ENCODE results near the gene TMEM127.
"Not testable (repeated sequence)": the region's sequence is repeated elsewhere in the genome, so short reads cannot be mapped to it uniquely, and the experiment has no call there.

TMEM127 gene

DNA sequence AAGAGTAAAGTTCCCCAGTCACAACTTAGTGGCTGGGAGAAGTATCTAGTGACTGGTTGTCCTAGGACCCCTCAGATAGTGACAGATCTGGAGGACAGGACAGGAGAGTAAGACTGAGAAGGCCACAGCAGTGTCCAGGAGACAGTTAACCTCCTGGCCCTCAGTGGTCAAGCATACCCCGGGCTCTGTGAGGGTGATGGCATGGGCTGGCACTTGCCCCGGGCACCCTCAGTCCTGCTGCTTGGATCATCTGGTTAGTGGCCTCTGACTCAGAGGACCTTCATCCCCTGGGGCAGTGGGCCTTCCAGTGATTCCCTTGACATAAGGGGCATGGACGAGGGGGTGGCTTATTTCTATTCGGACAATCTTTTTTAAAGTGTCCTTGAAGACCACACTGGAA, 45.8 kb downstream of the TMEM127 start:
- H3K9me3 Mint-ChIP-seq; DNase-seq; ATAC-seq (replicated peaks); H3K4me1 Mint-ChIP-seq (ENCODE audit: low read depth in 2 of 2); H3K27ac Mint-ChIP-seq; H3K4me3 Mint-ChIP-seq; H3K27me3 Mint-ChIP-seq; H3K36me3 Mint-ChIP-seq (ENCODE audit: insufficient read depth): not testable (repeated sequence)

DNA sequence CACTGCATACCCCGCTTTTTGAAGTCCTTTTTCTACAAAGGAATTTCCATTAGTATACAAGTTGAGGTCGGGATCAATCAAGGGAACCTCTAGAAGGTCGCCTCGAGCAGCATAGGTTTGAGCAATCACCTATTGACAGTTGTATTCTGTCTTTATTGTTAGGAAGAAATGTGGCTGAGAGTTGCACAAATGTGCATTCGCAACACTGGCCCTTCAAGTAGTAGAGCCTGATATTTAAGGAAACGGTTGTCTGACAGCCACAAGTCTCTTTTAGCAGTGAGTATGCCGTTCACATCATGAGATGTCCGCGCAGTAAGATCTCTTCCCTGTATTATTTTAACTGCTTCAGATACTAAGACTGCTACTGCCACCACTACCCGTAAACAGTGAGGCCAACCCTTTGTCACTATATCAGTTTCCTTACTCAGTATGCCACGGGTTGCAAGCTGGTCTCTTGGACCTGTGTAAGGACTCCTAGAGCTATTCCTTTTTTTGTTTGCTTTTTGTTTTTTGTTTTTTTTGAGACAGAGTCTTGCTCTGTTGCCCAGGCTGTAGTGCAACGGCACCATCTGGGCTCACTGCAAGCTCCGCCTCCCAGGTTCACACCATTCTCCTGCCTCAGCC, 47.2 kb downstream of the TMEM127 start:
- Mint-ChIP-seq H3K4me3 (no peak overlapping the region), H3K9me3 (no peaks in the 10 kb centered on the region), H3K27ac (no peak overlapping the region), H3K36me3 (ENCODE audit: insufficient read depth) (no peaks in the 10 kb centered on the region), H3K27me3 (no peaks in the 10 kb centered on the region), H3K4me1 (ENCODE audit: low read depth in 2 of 2) (no peaks in the 10 kb centered on the region)
- ATAC-seq (replicated peaks), result no peak
- DNase-seq, result no peak

DNA sequence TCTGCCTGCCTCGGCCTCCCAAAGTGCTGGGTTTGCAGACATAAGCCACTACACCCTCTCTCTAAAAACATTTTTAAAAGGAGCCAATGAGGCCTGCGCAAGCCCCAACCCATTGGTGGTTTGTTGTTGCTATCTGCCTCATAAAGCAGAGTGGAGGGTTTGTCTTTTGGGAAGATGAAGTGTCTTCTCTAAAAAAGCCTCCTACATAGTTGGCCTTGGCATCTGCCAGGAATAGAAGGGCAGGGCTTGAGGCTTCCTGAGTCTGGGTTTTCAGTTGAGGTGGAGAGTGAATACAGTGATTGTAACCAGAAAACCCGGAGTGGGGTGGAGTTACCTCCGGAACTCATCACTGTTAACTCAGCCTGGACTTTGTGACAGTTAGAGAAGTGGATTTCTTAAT, 51.2 kb downstream of the TMEM127 start:
- H3K9me3 Mint-ChIP-seq, result no peaks in the 10 kb centered on the region
- no peak for DNase-seq
- H3K27ac Mint-ChIP-seq, result no peak overlapping the region
- no peaks in the 10 kb centered on the region for H3K27me3 Mint-ChIP-seq
- peaks cover 2 to 8% of the 10 kb centered on the region in 2 donors for H3K4me1 Mint-ChIP-seq (ENCODE audit: low read depth in 2 of 2)
- H3K4me3 Mint-ChIP-seq, result no peak overlapping the region
- H3K36me3 Mint-ChIP-seq (ENCODE audit: insufficient read depth), result peaks cover 3% of the 10 kb centered on the region
- no peak for ATAC-seq (replicated peaks)

DNA sequence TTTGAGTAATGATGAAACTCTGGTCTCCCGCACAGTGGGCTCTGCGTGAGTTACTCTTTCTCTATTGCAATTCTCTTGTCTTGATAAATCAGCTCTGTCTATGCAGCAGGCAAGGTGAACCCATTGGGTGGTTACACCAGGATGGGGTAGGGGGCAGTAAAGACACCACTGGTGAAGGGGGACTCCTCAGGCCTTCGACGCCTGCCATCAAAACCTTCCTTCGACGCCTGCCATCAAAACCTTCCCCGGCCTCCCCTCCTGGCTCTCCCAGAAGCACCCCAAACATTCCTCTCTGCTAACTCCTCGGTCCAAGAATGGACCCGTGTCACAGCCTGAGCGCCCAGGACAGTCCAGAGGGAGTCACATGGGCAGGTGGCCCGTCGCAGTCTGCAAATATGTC, 52.4 kb downstream of the TMEM127 start:
- Mint-ChIP-seq H3K27ac (no peak overlapping the region), H3K36me3 (ENCODE audit: insufficient read depth) (peaks cover 9% of the 10 kb centered on the region), H3K4me1 (ENCODE audit: low read depth in 2 of 2) (peaks cover 3 to 14% of the 10 kb centered on the region in 2 donors), H3K9me3 (no peaks in the 10 kb centered on the region), H3K27me3 (no peaks in the 10 kb centered on the region), H3K4me3 (no peak overlapping the region)
- ATAC-seq (replicated peaks) (no peak), DNase-seq (no peak)

GRCh38 chr2:96212339-96212738, 53.5 kb downstream of the TMEM127 start:
- no peak overlapping the region for H3K27ac Mint-ChIP-seq
- no peaks in the 10 kb centered on the region for H3K27me3 Mint-ChIP-seq
- peaks cover 17% of the 10 kb centered on the region for H3K36me3 Mint-ChIP-seq (ENCODE audit: insufficient read depth)
- no peak for ATAC-seq (replicated peaks)
- H3K9me3 Mint-ChIP-seq, result no peaks in the 10 kb centered on the region
- no peak for DNase-seq
- H3K4me1 Mint-ChIP-seq (ENCODE audit: low read depth in 2 of 2), result peaks cover 8 to 17% of the 10 kb centered on the region in 2 donors
- H3K4me3 Mint-ChIP-seq, result no peak overlapping the region

DNA sequence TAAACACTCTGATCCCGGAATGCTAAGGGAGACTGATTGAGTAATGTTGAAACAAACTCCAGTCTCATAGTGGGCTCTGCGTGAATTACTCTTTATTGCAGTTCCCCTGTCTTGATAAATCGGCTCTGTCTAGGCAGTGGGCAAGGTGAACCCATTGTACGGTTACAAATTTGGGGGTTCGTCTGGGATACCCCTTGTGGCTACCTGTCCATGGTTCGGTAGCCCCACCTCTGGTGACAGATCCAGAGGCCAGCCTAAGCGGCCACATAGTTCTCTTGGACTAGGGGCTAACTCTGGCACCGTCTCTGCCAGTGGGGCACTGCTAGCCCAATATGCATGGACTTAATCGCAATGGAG, 56.1 kb downstream of the TMEM127 start:
- H3K36me3 Mint-ChIP-seq (ENCODE audit: insufficient read depth), result peaks cover 24% of the 10 kb centered on the region
- H3K9me3 Mint-ChIP-seq, result no peaks in the 10 kb centered on the region
- ATAC-seq (replicated peaks) (no peak), DNase-seq (no peak)
- H3K4me3 Mint-ChIP-seq, result peak overlapping the region; percentile 94 to 96
- H3K27ac Mint-ChIP-seq, result peak overlapping the region in 1 of 2 donors; percentile 46
- H3K27me3 Mint-ChIP-seq, result no peaks in the 10 kb centered on the region
- H3K4me1 Mint-ChIP-seq (ENCODE audit: low read depth in 2 of 2), result peaks cover 30 to 34% of the 10 kb centered on the region in 2 donors

DNA sequence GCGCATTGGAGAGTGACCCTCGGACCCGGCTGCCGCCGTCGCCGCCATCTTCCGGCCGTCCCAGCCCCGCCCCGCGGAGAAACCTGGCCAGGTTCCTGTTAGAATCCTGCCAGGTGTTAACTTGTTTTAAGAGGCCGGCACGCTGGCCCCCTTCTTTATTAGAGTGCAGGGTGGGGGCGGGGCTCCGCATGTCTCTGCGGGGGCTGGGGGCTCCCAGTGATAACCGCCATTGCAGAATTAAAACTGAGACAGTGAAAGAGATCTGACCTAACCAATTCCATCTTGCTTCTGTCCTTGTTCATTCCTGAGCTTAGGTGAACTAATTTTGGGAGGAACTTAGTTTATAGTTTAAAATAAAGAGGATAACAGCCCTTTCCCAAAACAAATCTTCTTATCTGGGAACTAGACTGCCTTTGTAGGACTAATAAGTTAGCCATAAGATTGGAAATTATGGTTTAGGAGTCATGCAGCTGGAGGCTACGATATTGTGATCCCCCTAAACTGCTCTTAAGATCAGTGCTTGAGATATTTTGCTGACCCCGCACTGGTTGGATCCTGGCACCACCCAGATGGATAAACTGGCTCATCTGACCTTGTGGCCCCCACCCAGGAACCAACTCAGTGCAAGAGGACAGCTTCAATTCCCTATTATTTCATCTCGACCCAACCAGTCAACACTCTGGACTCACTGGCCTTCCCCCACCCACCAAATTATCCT, 56.6 kb downstream of the TMEM127 start:
- peak overlapping the region; percentile 94 to 96 for H3K4me3 Mint-ChIP-seq
- H3K36me3 Mint-ChIP-seq (ENCODE audit: insufficient read depth), result peaks cover 24% of the 10 kb centered on the region
- peaks cover 35 to 37% of the 10 kb centered on the region in 2 donors for H3K4me1 Mint-ChIP-seq (ENCODE audit: low read depth in 2 of 2)
- no peaks in the 10 kb centered on the region for H3K9me3 Mint-ChIP-seq
- H3K27ac Mint-ChIP-seq, result peak overlapping the region; percentile 91 to 93
- no peaks in the 10 kb centered on the region for H3K27me3 Mint-ChIP-seq
- DNase-seq (no peak), ATAC-seq (replicated peaks) (peak; percentile 0)

DNA sequence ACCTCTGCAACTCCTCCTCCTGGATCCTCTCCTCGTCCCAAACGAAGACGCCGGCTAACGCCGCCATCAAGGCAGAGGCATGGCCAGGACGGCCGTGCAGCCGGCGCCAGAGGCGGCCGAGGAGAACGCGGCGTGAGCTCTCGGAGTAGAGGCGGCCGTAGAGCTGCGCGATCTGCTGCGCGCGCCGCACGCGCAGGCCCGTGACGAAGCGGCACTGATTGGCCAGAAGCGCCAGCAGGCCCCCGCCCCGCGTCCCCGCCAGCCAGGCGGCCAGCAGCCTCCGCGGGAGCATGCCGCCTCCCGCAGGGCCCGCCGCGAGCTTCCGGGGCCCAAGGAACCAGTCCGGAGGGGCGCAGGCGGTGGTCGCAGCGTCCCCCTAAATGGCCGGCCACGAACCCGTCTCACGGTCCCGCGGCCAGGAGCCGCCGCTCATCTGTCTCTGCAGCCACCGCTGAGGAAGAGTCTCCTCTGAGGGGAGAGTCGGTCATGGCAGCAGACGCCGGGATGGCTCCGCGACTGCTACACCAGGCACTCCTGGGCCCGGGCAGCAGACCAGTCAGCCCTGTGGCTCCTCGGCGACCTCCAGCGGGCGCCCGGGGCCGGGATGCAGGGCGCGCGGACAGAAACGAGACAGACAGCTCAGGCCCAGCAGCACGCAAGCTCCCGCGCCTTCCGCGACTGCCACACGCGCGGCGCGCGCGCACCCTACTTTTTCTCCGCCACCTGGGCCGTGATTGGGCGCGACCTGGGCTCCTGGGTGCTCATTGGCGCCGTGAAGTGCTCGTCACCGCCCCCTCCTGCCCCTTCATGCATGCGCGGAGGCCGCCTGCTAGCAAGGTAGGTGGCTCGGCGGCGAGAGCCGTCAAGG, 57.4 kb downstream of the TMEM127 start, which contains the start of gene STARD7:
Gene STARD7, minus strand, starts transcription at position 685 of the 868 bp plus-strand sequence. Its CDS starts 393 bp downstream, at position 292.
- no peaks in the 10 kb centered on the region for H3K27me3 Mint-ChIP-seq
- H3K36me3 Mint-ChIP-seq (ENCODE audit: insufficient read depth), result peaks cover 31% of the 10 kb centered on the region
- H3K4me1 Mint-ChIP-seq (ENCODE audit: low read depth in 2 of 2), result peaks cover 43 to 45% of the 10 kb centered on the region in 2 donors
- peak within 1 kb of the TSS; percentile 91 to 93 for H3K27ac Mint-ChIP-seq
- H3K9me3 Mint-ChIP-seq, result no peaks in the 10 kb centered on the region
- ATAC-seq (replicated peaks) (peak; percentile 83), DNase-seq (peak; percentile 94)
- H3K4me3 Mint-ChIP-seq, result peak within 1 kb of the TSS; percentile 94 to 96

DNA sequence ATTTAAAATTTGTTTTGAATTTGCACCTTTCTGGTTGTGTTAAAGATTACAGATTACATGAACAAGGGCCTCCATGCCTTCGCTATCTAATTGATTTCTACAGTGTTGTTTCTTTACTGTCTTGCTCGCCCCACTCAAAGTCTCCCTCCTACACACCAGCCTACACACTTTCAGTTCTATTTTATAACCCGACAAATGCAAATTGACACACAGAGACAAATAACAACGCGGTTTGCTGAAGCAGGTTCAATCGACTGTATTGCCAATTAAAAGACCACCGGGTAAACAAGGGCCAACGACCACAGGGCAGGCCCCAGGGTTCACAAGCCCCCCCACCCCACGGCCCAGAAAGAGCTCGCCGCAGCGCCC, 58.0 kb downstream of the TMEM127 start:
- DNase-seq (no peak), ATAC-seq (replicated peaks) (peak; percentile 6)
- no peaks in the 10 kb centered on the region for H3K9me3 Mint-ChIP-seq

DNA sequence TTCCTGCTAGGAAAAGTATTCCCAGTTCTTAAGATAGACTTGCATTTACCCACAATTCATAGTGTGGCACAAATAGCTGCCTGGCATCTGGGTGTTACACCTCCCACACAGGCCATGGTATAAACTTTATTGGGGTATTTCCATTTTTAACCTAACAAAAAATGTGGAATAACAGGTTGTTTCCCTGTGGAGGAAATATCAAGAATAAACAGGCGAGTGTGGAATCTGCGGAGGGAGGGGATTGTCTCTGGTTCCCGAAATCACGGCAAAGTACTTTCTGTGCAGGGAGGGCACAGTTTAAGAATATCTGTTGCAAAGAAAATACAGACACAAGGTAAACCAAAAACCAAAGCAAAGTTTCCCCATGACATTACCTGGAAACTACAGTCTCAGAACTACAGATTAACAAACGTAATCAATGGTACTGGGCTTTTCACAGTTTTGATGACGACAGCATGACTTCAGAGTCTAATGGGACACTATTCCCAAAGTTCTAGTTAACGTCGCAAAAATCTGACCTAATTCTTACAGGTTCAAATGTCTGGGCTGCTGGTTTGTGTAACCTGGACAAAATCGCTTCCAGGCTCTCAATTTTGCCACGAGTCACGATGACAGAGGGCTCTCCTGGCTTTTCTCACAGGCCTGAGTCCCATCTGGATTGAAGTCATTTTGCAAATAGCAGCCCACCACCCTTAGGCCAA, 58.6 kb downstream of the TMEM127 start:
- peaks cover 48 to 50% of the 10 kb centered on the region in 2 donors for H3K4me1 Mint-ChIP-seq (ENCODE audit: low read depth in 2 of 2)
- no peak for ATAC-seq (replicated peaks)
- no peaks in the 10 kb centered on the region for H3K27me3 Mint-ChIP-seq
- peak overlapping the region; percentile 94 to 96 for H3K4me3 Mint-ChIP-seq
- no peak for DNase-seq
- H3K36me3 Mint-ChIP-seq (ENCODE audit: insufficient read depth), result peaks cover 31% of the 10 kb centered on the region
- no peaks in the 10 kb centered on the region for H3K9me3 Mint-ChIP-seq
- peak overlapping the region; percentile 91 to 93 for H3K27ac Mint-ChIP-seq

More for the DNA sequence above, 58.0 kb downstream of the TMEM127 start:
- peak overlapping the region; percentile 94 to 96 for H3K4me3 Mint-ChIP-seq
- peaks cover 30% of the 10 kb centered on the region for H3K36me3 Mint-ChIP-seq (ENCODE audit: insufficient read depth)
- no peaks in the 10 kb centered on the region for H3K27me3 Mint-ChIP-seq
- peak overlapping the region; percentile 91 to 93 for H3K27ac Mint-ChIP-seq
- peaks cover 48% of the 10 kb centered on the region in 2 donors for H3K4me1 Mint-ChIP-seq (ENCODE audit: low read depth in 2 of 2)

DNA sequence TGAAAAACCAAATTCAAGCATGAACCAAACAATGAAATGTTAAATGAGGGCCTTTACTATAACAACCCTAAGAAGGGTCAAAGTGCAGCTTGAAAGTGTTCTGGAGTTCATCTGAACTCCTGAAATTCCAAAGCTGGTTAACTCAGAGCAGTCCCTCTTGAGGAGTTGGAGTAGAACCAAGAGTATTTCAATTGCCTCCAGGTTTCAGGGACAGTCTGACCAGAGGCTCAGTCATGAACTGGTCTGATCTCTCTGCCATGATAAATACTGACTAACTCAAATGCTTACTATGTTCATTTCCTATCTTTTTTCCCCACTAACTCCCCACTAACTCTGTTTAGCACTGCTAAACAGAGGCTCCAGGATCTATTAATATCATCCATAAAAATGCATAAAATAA, 59.9 kb downstream of the TMEM127 start:
- peaks cover 49 to 59% of the 10 kb centered on the region in 2 donors for H3K4me1 Mint-ChIP-seq (ENCODE audit: low read depth in 2 of 2)
- H3K36me3 Mint-ChIP-seq (ENCODE audit: insufficient read depth), result peaks cover 31% of the 10 kb centered on the region
- no peak for DNase-seq
- H3K27ac Mint-ChIP-seq, result peak overlapping the region; percentile 82 to 93
- ATAC-seq (replicated peaks), result no peak
- peak overlapping the region; percentile 65 to 88 for H3K4me3 Mint-ChIP-seq
- H3K27me3 Mint-ChIP-seq, result no peaks in the 10 kb centered on the region
- no peaks in the 10 kb centered on the region for H3K9me3 Mint-ChIP-seq

- H3K27me3 Mint-ChIP-seq, result no peaks in the 10 kb centered on the region
- H3K9me3 Mint-ChIP-seq, result no peaks in the 10 kb centered on the region
- DNase-seq (no peak), ATAC-seq (replicated peaks) (no peak)
- peaks cover 52 to 66% of the 10 kb centered on the region in 2 donors for H3K4me1 Mint-ChIP-seq (ENCODE audit: low read depth in 2 of 2)
- H3K27ac Mint-ChIP-seq, result peak overlapping the region; percentile 96 to 97
- peaks cover 31% of the 10 kb centered on the region for H3K36me3 Mint-ChIP-seq (ENCODE audit: insufficient read depth)
- peak overlapping the region; percentile 84 to 88 for H3K4me3 Mint-ChIP-seq
Measured at GRCh38 chr2:96204836-96205624, 60.8 kb downstream of the TMEM127 start.
